B cell (primary cell): ENCODE measurements around the gene CGNL1. TPM values are rescaled to one million over a fixed set of nuclear protein-coding genes. Genes with fewer than 3 reads are reported as not detected.

Source experiments
- ATAC-seq: fragments of 200-7000 bp; cut with Tn5 transposase; one replicate; pipeline ENCODE4 v1.10.0; 2021; ENCODE audit warnings: low read depth, mild to moderate bottlenecking, moderate number of reproducible peaks, moderate library complexity
- CTCF ChIA-PET: fragments of 350-600 bp; sonication (Branson Sonifier 250); formaldehyde crosslinking; loops from one replicate; lab custom pipeline; 2021; ENCODE audit warnings: antibody characterized with exemption, inconsistent platforms; lab: Charles Lee
- POLR2A ChIA-PET: fragments of 350-600 bp; sonication (Branson Sonifier 250); formaldehyde crosslinking; loops from one replicate; lab custom pipeline; 2021; ENCODE audit warnings: antibody characterized with exemption; lab: Charles Lee
- DNase-seq: peaks from one replicate; pipeline ENCODE4 v3.0.0; 2013
- H2AFZ ChIP-seq: 2 replicates; pipeline ENCODE4 v1.6.1; 2012; ENCODE audit warnings: mild to moderate bottlenecking, low read depth, low read length; ENCODE audit not compliant: insufficient read depth, poor library complexity, severe bottlenecking
- H3K27ac ChIP-seq, 2 donors: 1 replicate in 1 of 2; 2 replicates in 1 of 2; pipeline ENCODE4 v1.5.1; 2012 to 2013; ENCODE audit warnings: low read length in 2 of 2, mild to moderate bottlenecking in 2 of 2, moderate library complexity in 1 of 2
- H3K27me3 ChIP-seq, 4 experiments: fragments of 200-600 bp in 1 of 4; sonication (generic) in 1 of 4; replicated peaks in 1 of 4; 1 replicate in 2 of 4; 2 replicates in 2 of 4; pipeline versions ENCODE4 v1.6.1 to v1.7.0; 2013 to 2016; ENCODE audit warnings: low read length in 3 of 4, mild to moderate bottlenecking in 2 of 4, mixed read lengths in 1 of 4, moderate library complexity in 1 of 4; ENCODE audit not compliant: insufficient read depth in 4 of 4, control insufficient read depth in 3 of 4; ENCODE audit errors: control extremely low read depth in 1 of 4
- H3K36me3 ChIP-seq, 2 experiments: replicated peaks in 1 of 2; 1 replicate in 1 of 2; 2 replicates in 1 of 2; pipeline versions ENCODE4 v1.6.1 to v1.7.1; 2013; ENCODE audit warnings: low read length in 1 of 2; ENCODE audit not compliant: insufficient read depth in 2 of 2, control insufficient read depth in 1 of 2; ENCODE audit errors: control extremely low read depth in 1 of 2, extremely low read depth in 1 of 2
- H3K4me1 ChIP-seq, 2 donors: fragments of 200-600 bp in 1 of 2; sonication (generic) in 1 of 2; 1 replicate in 1 of 2; 2 replicates in 1 of 2; pipeline versions ENCODE4 v1.5.1 to v1.6.1; 2013 to 2017; ENCODE audit warnings: low read length in 2 of 2; ENCODE audit not compliant: control insufficient read depth in 2 of 2, insufficient read depth in 2 of 2
- H3K4me2 ChIP-seq: replicated peaks from 2 replicates; pipeline ENCODE3; 2012; ENCODE audit warnings: mild to moderate bottlenecking, low read depth, low read length; ENCODE audit not compliant: poor library complexity, severe bottlenecking
- H3K4me3 ChIP-seq, 5 experiments: fragments of 200-600 bp in 1 of 5; sonication (generic) in 1 of 5; 1 replicate in 3 of 5; 2 replicates in 2 of 5; pipeline versions ENCODE4 v1.5.1 to v1.7.0; 2011 to 2016; ENCODE audit warnings: low read length in 4 of 5, mild to moderate bottlenecking in 4 of 5, low read depth in 2 of 5, control low read depth in 1 of 5, moderate library complexity in 1 of 5; ENCODE audit not compliant: insufficient read depth in 1 of 5; ENCODE audit errors: control extremely low read depth in 1 of 5, extremely low read depth in 1 of 5
- H3K79me2 ChIP-seq: fragments of 200-600 bp; sonication (generic); one replicate; pipeline ENCODE4 v1.6.0; 2016; ENCODE audit warnings: low read length; ENCODE audit not compliant: control insufficient read depth, insufficient read depth
- H3K9ac ChIP-seq: fragments of 200-600 bp; sonication (generic); 2 replicates; pipeline ENCODE4 v1.6.1; 2017; ENCODE audit warnings: mild to moderate bottlenecking, low read length, moderate library complexity
- H3K9me3 ChIP-seq, 3 donors: one replicate each; pipeline versions ENCODE4 v1.6.1 to v1.7.1; 2013; ENCODE audit warnings: low read length in 2 of 3; ENCODE audit not compliant: control insufficient read depth in 2 of 3, insufficient read depth in 1 of 3; ENCODE audit errors: control extremely low read depth in 1 of 3
- H4K20me1 ChIP-seq: 2 replicates; pipeline ENCODE4 v1.6.0; 2012; ENCODE audit warnings: mild to moderate bottlenecking, low read length; ENCODE audit not compliant: insufficient read depth, control insufficient read depth, poor library complexity, severe bottlenecking
- H3K27ac Mint-ChIP-seq: one replicate; pipeline ENCODE4 v1.8.0; 2021; ENCODE audit warnings: mixed read lengths
- H3K27me3 Mint-ChIP-seq: one replicate; pipeline ENCODE4 v1.8.0; 2021; ENCODE audit warnings: mixed read lengths
- H3K4me1 Mint-ChIP-seq: one replicate; pipeline ENCODE4 v1.8.0; 2021; ENCODE audit warnings: mixed read lengths
- H3K4me3 Mint-ChIP-seq: one replicate; pipeline ENCODE4 v1.8.0; 2021; ENCODE audit warnings: mixed read lengths
- H3K9me3 Mint-ChIP-seq: one replicate; pipeline ENCODE4 v1.8.0; 2022; ENCODE audit warnings: mixed read lengths; ENCODE audit not compliant: insufficient read depth
- EZH2 ChIP-seq: IDR thresholded peaks from 2 replicates; pipeline ENCODE4 v1.6.1; 2012; ENCODE audit warnings: borderline replicate concordance, low read depth, mild to moderate bottlenecking, moderate library complexity, low read length; ENCODE audit not compliant: insufficient read depth, poor library complexity, severe bottlenecking
- WGBS: methylation state at CpG from one replicate; pipeline ENCODE4 v1.1.5; 2013; ENCODE audit warnings: missing lambda C conversion rate; ENCODE audit not compliant: insufficient coverage; 5-methylcytosine and 5-hydroxymethylcytosine counted together
- intact Hi-C: fragments of 100-400 bp; cut with micrococcal nuclease; formaldehyde crosslinking; loops from one replicate; pipeline ENCODE4 v1.10.0; 2022
- polyA plus RNA-seq: library from polyadenylated mRNA; depleted of rRNA; stranded (reverse); fragments of >200 nt; gene quantifications from 2 replicates; pipeline ENCODE4 v1.2.3, GENCODE V29; 2012
- total RNA-seq, 2 donors: library from RNA; stranded (reverse); fragments of 120-200 nt in 1 of 2; gene quantifications; 1 replicate in 1 of 2; 2 replicates in 1 of 2; pipeline versions ENCODE4 v1.2.3 to v1.2.4, GENCODE V29; 2013 to 2022
- TF ChIP-seq, protein P1 (sequence below): fragments of 200-600 bp; IDR thresholded peaks from one replicate; pipeline ENCODE4 v1.8.0; 2022; ENCODE audit warnings: antibody characterized with exemption, mild to moderate bottlenecking

Gene CGNL1
- total and polyA plus RNA-seq, 2 donors (not counting 1 experiment from before 2014, with no cell fraction given): 0.03 to 0.12 TPM

DNA sequence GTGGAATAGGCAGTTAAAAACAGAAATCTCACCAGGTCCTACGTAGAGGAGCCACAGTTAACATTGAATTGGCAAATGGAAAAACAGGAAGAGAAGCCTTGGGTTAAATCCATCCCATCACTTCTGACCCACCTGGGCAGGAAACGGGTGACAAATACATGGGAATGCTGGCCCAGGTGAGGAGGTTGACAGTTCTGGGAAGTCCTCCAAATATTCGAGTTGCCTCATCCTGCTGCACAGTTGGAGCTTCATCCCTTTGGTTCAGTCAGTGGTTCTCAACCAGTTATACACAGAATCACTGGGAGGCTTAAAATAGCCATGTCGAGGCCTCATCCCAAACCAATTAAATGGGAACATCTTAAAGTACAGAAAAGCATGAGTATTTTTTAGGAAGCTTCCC, 220.7 kb downstream of the CGNL1 start:
- peaks cover 7 to 9% of the 10 kb centered on the region in 2 donors for H3K4me1 ChIP-seq
- CTCF ChIA-PET: interaction anchor here (2.2 kb wide), 1 partner anchor 37 kb away, joined by 5 read pairs; no protein-coding TSS in a partner anchor
- H4K20me1 ChIP-seq: no peaks in the 10 kb centered on the region
- no peak overlapping the region for H3K9ac ChIP-seq
- no peak overlapping the region for H3K27ac ChIP-seq
- DNase-seq: no peak
- no peaks in the 10 kb centered on the region for H3K9me3 ChIP-seq
- WGBS: 78% methylated on average over 4 of the region's 4 CpGs
- H3K27ac Mint-ChIP-seq: no peak overlapping the region
- no peaks in the 10 kb centered on the region for H3K36me3 ChIP-seq
- peaks cover 7% of the 10 kb centered on the region for H3K27me3 Mint-ChIP-seq
- no peak overlapping the region for H3K4me2 ChIP-seq
- POLR2A ChIA-PET: no interaction called here
- H3K4me1 Mint-ChIP-seq: peaks cover 9% of the 10 kb centered on the region
- H3K4me3 ChIP-seq: no peak overlapping the region
- peaks cover 2% of the 10 kb centered on the region for H3K9me3 Mint-ChIP-seq
- ATAC-seq: no peak
- intact Hi-C loops: no loop called here
- H3K4me3 Mint-ChIP-seq: no peak overlapping the region
- H3K27me3 ChIP-seq: no peaks in the 10 kb centered on the region
- TF ChIP-seq, protein P1, sequence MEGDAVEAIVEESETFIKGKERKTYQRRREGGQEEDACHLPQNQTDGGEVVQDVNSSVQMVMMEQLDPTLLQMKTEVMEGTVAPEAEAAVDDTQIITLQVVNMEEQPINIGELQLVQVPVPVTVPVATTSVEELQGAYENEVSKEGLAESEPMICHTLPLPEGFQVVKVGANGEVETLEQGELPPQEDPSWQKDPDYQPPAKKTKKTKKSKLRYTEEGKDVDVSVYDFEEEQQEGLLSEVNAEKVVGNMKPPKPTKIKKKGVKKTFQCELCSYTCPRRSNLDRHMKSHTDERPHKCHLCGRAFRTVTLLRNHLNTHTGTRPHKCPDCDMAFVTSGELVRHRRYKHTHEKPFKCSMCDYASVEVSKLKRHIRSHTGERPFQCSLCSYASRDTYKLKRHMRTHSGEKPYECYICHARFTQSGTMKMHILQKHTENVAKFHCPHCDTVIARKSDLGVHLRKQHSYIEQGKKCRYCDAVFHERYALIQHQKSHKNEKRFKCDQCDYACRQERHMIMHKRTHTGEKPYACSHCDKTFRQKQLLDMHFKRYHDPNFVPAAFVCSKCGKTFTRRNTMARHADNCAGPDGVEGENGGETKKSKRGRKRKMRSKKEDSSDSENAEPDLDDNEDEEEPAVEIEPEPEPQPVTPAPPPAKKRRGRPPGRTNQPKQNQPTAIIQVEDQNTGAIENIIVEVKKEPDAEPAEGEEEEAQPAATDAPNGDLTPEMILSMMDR: no peak
- TF ChIP-seq EZH2: no peak
- no peak overlapping the region for H2AFZ ChIP-seq
- H3K79me2 ChIP-seq: no peaks in the 10 kb centered on the region

GRCh38 chr15:57597431-57597830, 221.1 kb downstream of the CGNL1 start:
- no peak overlapping the region for H3K27ac ChIP-seq
- H3K9ac ChIP-seq: no peak overlapping the region
- ATAC-seq: no peak
- POLR2A ChIA-PET: no interaction called here
- H3K27me3 Mint-ChIP-seq: peaks cover 7% of the 10 kb centered on the region
- no peak overlapping the region for H2AFZ ChIP-seq
- peaks cover 2 to 5% of the 10 kb centered on the region in 2 donors for H3K4me1 ChIP-seq
- H3K9me3 Mint-ChIP-seq: peaks cover 2% of the 10 kb centered on the region
- no peak for DNase-seq
- no peak overlapping the region for H3K4me3 ChIP-seq
- no peaks in the 10 kb centered on the region for H3K36me3 ChIP-seq
- CTCF ChIA-PET: interaction anchor here (2.2 kb wide), 1 partner anchor 38 kb away, joined by 5 read pairs; no protein-coding TSS in a partner anchor
- no peak overlapping the region for H3K4me3 Mint-ChIP-seq
- WGBS: 69% methylated on average over 2 of the region's 3 CpGs
- H3K4me2 ChIP-seq: no peak overlapping the region
- no peak overlapping the region for H3K27ac Mint-ChIP-seq
- peaks cover 8% of the 10 kb centered on the region for H3K4me1 Mint-ChIP-seq
- TF ChIP-seq EZH2: no peak
- TF ChIP-seq, protein P1: no peak
- H3K79me2 ChIP-seq: no peaks in the 10 kb centered on the region
- H3K9me3 ChIP-seq: no peaks in the 10 kb centered on the region
- H3K27me3 ChIP-seq: no peaks in the 10 kb centered on the region
- H4K20me1 ChIP-seq: no peaks in the 10 kb centered on the region
- intact Hi-C loops: no loop called here
